Upper lobe of left lung (tissue), 6 donors: ENCODE results near the gene CMIP. TPM values are rescaled to one million over a fixed set of nuclear protein-coding genes. Genes with fewer than 3 reads are reported as not detected.

Experiments
- ATAC-seq, 2 donors: fragments of 200-7000 bp; cut with Tn5 transposase; one replicate each; pipeline ENCODE4 v1.9.1; 2022; ENCODE audit warnings: mild to moderate bottlenecking in 2 of 2, moderate library complexity in 2 of 2; ENCODE audit not compliant: low FRiP score in 2 of 2
- DNase-seq, 2 donors: peaks; one replicate each; pipeline ENCODE4 v3.0.0-alpha.2; 2019 to 2020
- H3K27ac ChIP-seq, 4 donors: fragments of 200-600 bp; sonication (generic); one replicate each; pipeline ENCODE4 v1.5.1; 2016 to 2019
- H3K27me3 ChIP-seq, 4 donors: fragments of 200-600 bp; sonication (generic); one replicate each; pipeline ENCODE4 v1.5.1; 2017 to 2019
- H3K36me3 ChIP-seq, 4 donors: fragments of 200-600 bp; sonication (generic); one replicate each; pipeline ENCODE4 v1.5.1; 2016 to 2019
- H3K4me1 ChIP-seq, 4 donors: fragments of 200-600 bp; sonication (generic); one replicate each; pipeline ENCODE4 v1.5.1; 2018 to 2019
- H3K4me3 ChIP-seq, 4 donors: fragments of 200-600 bp; sonication (generic); one replicate each; pipeline ENCODE4 v1.5.1; 2017 to 2019; ENCODE audit warnings: mild to moderate bottlenecking in 2 of 4, moderate library complexity in 1 of 4
- H3K9me3 ChIP-seq, 4 donors: fragments of 200-600 bp; sonication (generic); one replicate each; pipeline ENCODE4 v1.5.1; 2018 to 2019
- CTCF ChIP-seq, 6 experiments: fragments of 450-650 bp in 4 of 6; fragments of 200-600 bp in 2 of 6; sonication (generic) in 2 of 6; IDR thresholded peaks; one replicate each; pipeline ENCODE4 v1.5.1; 2016 to 2019; ENCODE audit warnings: antibody characterized with exemption in 6 of 6
- EP300 ChIP-seq, 4 donors: sonication (generic); formaldehyde crosslinking; IDR thresholded peaks; one replicate each; pipeline ENCODE4 v1.5.1; 2017; ENCODE audit warnings: antibody characterized with exemption in 4 of 4, control low read depth in 2 of 4
- POLR2A ChIP-seq, 4 donors: fragments of 450-650 bp; IDR thresholded peaks; one replicate each; pipeline ENCODE4 v1.5.1; 2016 to 2017; ENCODE audit warnings: antibody characterized with exemption in 4 of 4, mild to moderate bottlenecking in 2 of 4
- POLR2AphosphoS5 ChIP-seq, 2 donors: sonication (generic); formaldehyde crosslinking; IDR thresholded peaks; one replicate each; pipeline ENCODE4 v1.5.1; 2017; ENCODE audit warnings: antibody characterized with exemption in 2 of 2
- WGBS, 2 donors: methylation state at CpG; one replicate each; pipeline ENCODE4 v1.1.5; 2017 to 2018; 5-methylcytosine and 5-hydroxymethylcytosine counted together
- total RNA-seq, 6 donors: library from RNA; depleted of rRNA in 4 of 6; stranded (reverse); fragments of >200 nt in 4 of 6; gene quantifications; one replicate each; pipeline versions ENCODE4 v1.1.0 to v1.2.1, GENCODE V29; 2016 to 2021
- donor health status: DM: no; HTN: no; CAD: no; lungs with moderate emphysema.
- donor health status: DM: no; HTN: yes; CAD: no; lungs with severe emphysema.

The CMIP gene
- total RNA-seq, 6 donors from 2014 or later, result 48.3 to 109 (median 67.6) TPM

- no peaks in the 10 kb centered on the region for H3K27me3 ChIP-seq
- ATAC-seq (no peak), DNase-seq (no peak)
- no peak for TF ChIP-seq POLR2AphosphoS5 (IDR thresholded peaks at IDR 0.05)
- TF ChIP-seq CTCF (IDR thresholded peaks at IDR 0.05), result no peak
- no peak for TF ChIP-seq EP300 (IDR thresholded peaks at IDR 0.05)
- TF ChIP-seq POLR2A (IDR thresholded peaks at IDR 0.05), result no peak
- H3K27ac ChIP-seq, result peak overlapping the region in 1 of 4 donors; percentile 35
- H3K4me3 ChIP-seq, result no peak overlapping the region
- WGBS, 2 donors, result 73 to 81% methylated on average over 5 of the region's 5 CpGs
- no peaks in the 10 kb centered on the region for H3K9me3 ChIP-seq
- peaks cover 0 to 21% (median 8%) of the 10 kb centered on the region in 4 donors for H3K4me1 ChIP-seq
- H3K36me3 ChIP-seq, result no peaks in the 10 kb centered on the region
Measured at GRCh38 chr16:81718637-81719036, 274.0 kb downstream of the CMIP start.

- no peak overlapping the region for H3K27ac ChIP-seq
- no peaks in the 10 kb centered on the region for H3K9me3 ChIP-seq
- peaks cover 0 to 21% (median 8%) of the 10 kb centered on the region in 4 donors for H3K4me1 ChIP-seq
- no peaks in the 10 kb centered on the region for H3K36me3 ChIP-seq
- no peak for DNase-seq
- no peak for ATAC-seq
- 55 to 79% methylated on average over 2 of the region's 2 CpGs for WGBS, 2 donors
- no peaks in the 10 kb centered on the region for H3K27me3 ChIP-seq
- no peak overlapping the region for H3K4me3 ChIP-seq
- TF ChIP-seq CTCF (IDR thresholded peaks at IDR 0.05), result no peak
Measured at GRCh38 chr16:81719993-81720392, 275.4 kb downstream of the CMIP start.

GRCh38 chr16:81720973-81721906 is 276.6 kb downstream of the CMIP start:
- H3K27ac ChIP-seq, result no peak overlapping the region
- H3K4me3 ChIP-seq, result no peak overlapping the region
- no peaks in the 10 kb centered on the region for H3K27me3 ChIP-seq
- H3K9me3 ChIP-seq, result no peaks in the 10 kb centered on the region
- H3K36me3 ChIP-seq, result no peaks in the 10 kb centered on the region
- peaks cover 0 to 21% (median 8%) of the 10 kb centered on the region in 4 donors for H3K4me1 ChIP-seq
- no peak for ATAC-seq
- TF ChIP-seq CTCF (IDR thresholded peaks at IDR 0.05) (peak in 1 of 6 experiments; percentile 12), EP300 (IDR thresholded peaks at IDR 0.05) (no peak)
- DNase-seq, result no peak
- WGBS, 2 donors, result 56 to 66% methylated on average over 10 of the region's 10 CpGs

GRCh38 chr16:81723098-81723723 is 278.6 kb downstream of the CMIP start:
- TF ChIP-seq POLR2AphosphoS5 (IDR thresholded peaks at IDR 0.05) (no peak), CTCF (IDR thresholded peaks at IDR 0.05) (peak; percentile 52 to 86 (median 75))
- Histone ChIP-seq H3K27me3 (no peaks in the 10 kb centered on the region), H3K4me3 (no peak overlapping the region), H3K9me3 (no peaks in the 10 kb centered on the region), H3K36me3 (no peaks in the 10 kb centered on the region), H3K4me1 (peaks cover 0 to 16% (median 3%) of the 10 kb centered on the region in 4 donors), H3K27ac (no peak overlapping the region)
- 36 to 41% methylated on average over 8 of the region's 8 CpGs for WGBS, 2 donors
- ATAC-seq, result peak; percentile 83 to 91
- no peak for DNase-seq
